SU-DHL-6 (cell line): Measurements from ENCODE around the gene CHCHD3.

Source experiments
- H2AFZ ChIP-seq: fragments of 200-600 bp; sonication (generic); 2 replicates; pipeline ENCODE4 v1.6.1; 2014; ENCODE audit warnings: low read depth, mild to moderate bottlenecking, moderate library complexity, mixed read lengths, antibody characterized with exemption, low read length; ENCODE audit not compliant: severe bottlenecking
- H3F3A ChIP-seq: fragments of 200-600 bp; shearing (Covaris generic); 2 replicates; pipeline ENCODE4 v1.6.0; 2016; ENCODE audit warnings: antibody characterized with exemption, mild to moderate bottlenecking; ENCODE audit not compliant: insufficient read depth
- H3K27ac ChIP-seq: fragments of 200-600 bp; sonication (generic); 2 replicates; pipeline ENCODE4 v1.5.1; 2016; ENCODE audit warnings: low read depth, mild to moderate bottlenecking, low read length, moderate library complexity, mixed read lengths
- H3K27me3 ChIP-seq: fragments of 200-600 bp; sonication (generic), shearing (Covaris generic); 2 replicates; pipeline ENCODE4 v1.6.0; 2014; ENCODE audit warnings: mild to moderate bottlenecking, low read length
- H3K36me3 ChIP-seq: fragments of 200-600 bp; sonication (generic); 2 replicates; pipeline ENCODE4 v1.6.1; 2014; ENCODE audit warnings: mild to moderate bottlenecking, low read length, mixed read lengths
- H3K4me2 ChIP-seq: fragments of 300-600, 200-600 bp; shearing (Covaris generic), sonication (generic); 2 replicates; pipeline ENCODE4 v1.6.0; 2014; ENCODE audit warnings: low read length, low read depth, mild to moderate bottlenecking; ENCODE audit not compliant: poor library complexity, severe bottlenecking
- H3K4me3 ChIP-seq: fragments of 200-600 bp; sonication (generic); 2 replicates; pipeline ENCODE4 v1.5.1; 2014; ENCODE audit warnings: antibody characterized with exemption, low read length, mild to moderate bottlenecking, mixed read lengths; ENCODE audit not compliant: insufficient read depth, poor library complexity, severe bottlenecking
- H3K79me2 ChIP-seq: fragments of 200-600 bp; sonication (generic); 2 replicates; pipeline ENCODE4 v1.6.1; 2014; ENCODE audit warnings: mild to moderate bottlenecking, low read length, moderate library complexity; ENCODE audit not compliant: insufficient read depth
- H3K9ac ChIP-seq: fragments of 200-600 bp; sonication (generic); 2 replicates; pipeline ENCODE4 v1.7.0; 2014; ENCODE audit warnings: mild to moderate bottlenecking, low read length
- H3K9me2 ChIP-seq: fragments of 200-600 bp; sonication (generic); replicated peaks from 2 replicates; pipeline ENCODE4 v1.6.1; 2014; ENCODE audit warnings: low read length; ENCODE audit not compliant: insufficient read depth
- H3K9me3 ChIP-seq: fragments of 200-600 bp; sonication (generic); 2 replicates; pipeline ENCODE4 v1.6.1; 2014; ENCODE audit warnings: low read length, mixed read lengths; ENCODE audit not compliant: insufficient read depth
- H4K20me1 ChIP-seq: fragments of 200-600 bp; sonication (generic); 2 replicates; pipeline ENCODE4 v1.6.1; 2014; ENCODE audit warnings: low read depth, mild to moderate bottlenecking, antibody characterized with exemption, low read length, moderate library complexity, mixed read lengths
- EZH2phosphoT487 ChIP-seq: fragments of 200-600 bp; sonication (generic), shearing (Covaris generic); conservative IDR thresholded peaks from 2 replicates; pipeline ENCODE4 v1.6.1; 2018; ENCODE audit warnings: mild to moderate bottlenecking, antibody characterized with exemption, low read length, moderate library complexity, mixed read lengths
- TF ChIP-seq, protein P1 (sequence below): fragments of 200-600 bp; sonication (generic); IDR thresholded peaks from one replicate; pipeline ENCODE4 v1.5.1; 2017; ENCODE audit warnings: antibody characterized with exemption, mild to moderate bottlenecking, low read length, moderate library complexity; ENCODE audit not compliant: insufficient read depth, poor library complexity, severe bottlenecking

Gene CHCHD3

DNA sequence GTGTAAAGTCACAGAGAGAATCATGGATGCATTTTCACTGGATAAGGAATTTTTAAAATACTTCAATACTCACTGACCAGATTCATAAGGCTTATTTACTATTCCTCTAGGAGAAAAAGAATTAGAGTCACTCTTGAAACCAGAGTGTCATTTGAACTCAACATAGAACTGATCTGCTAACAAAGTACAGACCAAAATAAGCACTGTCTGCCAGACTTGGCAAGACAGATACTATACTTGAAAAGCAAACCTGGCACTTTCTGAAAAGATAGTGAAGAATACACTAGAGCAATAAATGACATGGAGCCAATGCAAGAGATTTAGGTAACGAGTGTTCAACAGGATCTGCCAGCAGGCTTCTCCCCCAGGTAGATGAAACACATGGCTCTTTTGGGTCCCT lies 215.3 kb downstream of the CHCHD3 start:
- Histone ChIP-seq H3K27me3 (no peaks in the 10 kb centered on the region), H3K9ac (no peak overlapping the region), H3K9me3 (no peaks in the 10 kb centered on the region), H3K79me2 (no peaks in the 10 kb centered on the region; the same call in 1 of the 2 replicates), H3K4me2 (no peak overlapping the region), H2AFZ (no peak overlapping the region), H3K36me3 (no peaks in the 10 kb centered on the region), H3K9me2 (no peaks in the 10 kb centered on the region), H3K27ac (no peak overlapping the region), H4K20me1 (no peaks in the 10 kb centered on the region), H3F3A (no peaks in the 10 kb centered on the region), H3K4me3 (no peak overlapping the region)
- no peak for TF ChIP-seq EZH2phosphoT487
- TF ChIP-seq, protein P1, sequence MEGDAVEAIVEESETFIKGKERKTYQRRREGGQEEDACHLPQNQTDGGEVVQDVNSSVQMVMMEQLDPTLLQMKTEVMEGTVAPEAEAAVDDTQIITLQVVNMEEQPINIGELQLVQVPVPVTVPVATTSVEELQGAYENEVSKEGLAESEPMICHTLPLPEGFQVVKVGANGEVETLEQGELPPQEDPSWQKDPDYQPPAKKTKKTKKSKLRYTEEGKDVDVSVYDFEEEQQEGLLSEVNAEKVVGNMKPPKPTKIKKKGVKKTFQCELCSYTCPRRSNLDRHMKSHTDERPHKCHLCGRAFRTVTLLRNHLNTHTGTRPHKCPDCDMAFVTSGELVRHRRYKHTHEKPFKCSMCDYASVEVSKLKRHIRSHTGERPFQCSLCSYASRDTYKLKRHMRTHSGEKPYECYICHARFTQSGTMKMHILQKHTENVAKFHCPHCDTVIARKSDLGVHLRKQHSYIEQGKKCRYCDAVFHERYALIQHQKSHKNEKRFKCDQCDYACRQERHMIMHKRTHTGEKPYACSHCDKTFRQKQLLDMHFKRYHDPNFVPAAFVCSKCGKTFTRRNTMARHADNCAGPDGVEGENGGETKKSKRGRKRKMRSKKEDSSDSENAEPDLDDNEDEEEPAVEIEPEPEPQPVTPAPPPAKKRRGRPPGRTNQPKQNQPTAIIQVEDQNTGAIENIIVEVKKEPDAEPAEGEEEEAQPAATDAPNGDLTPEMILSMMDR, result no peak

DNA sequence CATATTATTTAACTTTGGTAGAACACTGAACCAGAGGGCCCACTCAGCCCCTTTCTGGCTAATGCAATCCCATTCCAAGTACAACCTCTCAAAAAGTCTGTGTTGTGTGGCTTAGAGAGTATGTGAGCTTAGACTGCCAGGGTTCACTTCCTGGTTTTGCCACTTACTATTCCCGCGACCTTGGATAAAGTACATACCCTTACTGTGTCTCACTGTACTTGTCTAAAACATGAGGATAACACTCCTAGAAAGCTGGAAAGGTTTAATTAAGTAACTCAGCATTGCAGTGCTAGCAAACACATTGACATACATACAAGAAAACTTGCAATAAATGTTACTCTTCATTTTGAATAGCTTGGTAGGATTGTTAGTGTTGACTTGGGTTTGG lies 215.8 kb downstream of the CHCHD3 start:
- Histone ChIP-seq H3K9ac (no peak overlapping the region), H3K79me2 (no peaks in the 10 kb centered on the region; the same call in 1 of the 2 replicates), H3K9me2 (no peaks in the 10 kb centered on the region), H3K4me2 (no peak overlapping the region), H3K36me3 (no peaks in the 10 kb centered on the region), H3K27ac (no peak overlapping the region), H3K9me3 (no peaks in the 10 kb centered on the region), H3F3A (no peaks in the 10 kb centered on the region), H3K27me3 (no peaks in the 10 kb centered on the region), H2AFZ (no peak overlapping the region), H3K4me3 (no peak overlapping the region), H4K20me1 (no peaks in the 10 kb centered on the region)
- TF ChIP-seq, protein P1, result no peak
- no peak for TF ChIP-seq EZH2phosphoT487

DNA sequence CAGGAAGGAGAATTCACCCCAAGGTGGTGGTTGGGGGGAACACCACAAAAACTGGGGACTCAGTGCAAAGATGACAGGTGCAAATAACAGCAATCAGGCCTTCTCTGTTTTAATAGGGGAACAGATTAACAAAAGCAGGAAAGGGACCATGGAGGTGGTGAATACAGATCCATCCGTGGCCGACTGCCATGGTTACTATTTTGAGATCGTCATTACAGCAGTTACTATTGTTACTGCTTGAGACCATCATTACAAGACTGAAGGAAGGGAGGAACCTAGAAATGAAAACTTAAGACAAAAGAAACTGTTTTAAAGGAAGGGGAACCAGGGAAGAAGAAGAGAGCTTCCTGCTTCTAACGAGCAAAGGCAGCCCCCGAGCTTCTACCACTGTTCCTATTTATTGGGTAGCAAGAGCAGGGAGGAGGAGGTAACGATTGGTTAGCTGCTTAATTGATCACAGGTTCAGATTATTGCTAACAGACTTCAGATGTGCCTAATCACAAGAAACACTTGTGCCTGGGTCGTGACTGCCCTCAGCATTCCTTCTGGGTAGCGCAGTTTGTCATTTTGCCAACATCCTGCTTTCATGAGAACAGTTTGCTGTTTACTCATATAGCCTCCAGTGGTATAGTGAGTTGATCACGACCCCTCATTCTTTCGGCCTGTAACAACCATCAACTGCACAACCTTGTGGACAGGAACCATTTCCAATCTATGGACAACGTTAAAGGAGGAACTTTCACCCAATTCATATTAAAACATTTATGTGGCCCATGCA lies 216.3 kb downstream of the CHCHD3 start:
- Histone ChIP-seq H3K9ac (no peak overlapping the region), H3F3A (no peaks in the 10 kb centered on the region), H3K79me2 (no peaks in the 10 kb centered on the region; the same call in 1 of the 2 replicates), H3K9me2 (no peaks in the 10 kb centered on the region), H3K4me3 (no peak overlapping the region), H4K20me1 (no peaks in the 10 kb centered on the region), H3K9me3 (no peaks in the 10 kb centered on the region), H3K4me2 (no peak overlapping the region), H3K36me3 (no peaks in the 10 kb centered on the region), H2AFZ (no peak overlapping the region), H3K27ac (no peak overlapping the region), H3K27me3 (no peaks in the 10 kb centered on the region)
- TF ChIP-seq, protein P1, result no peak
- TF ChIP-seq EZH2phosphoT487, result no peak
